Trophoblast cell (in vitro differentiated cells and primary cell): ENCODE results near the gene ZSCAN32.
A peak's percentile ranks its signal among the peaks of the same experiment; 100 is the strongest.

Experiments
- DNase-seq, 2 donors: peaks; one replicate each; pipeline ENCODE4 v3.0.0-alpha.2; 2016
- H2AFZ ChIP-seq: 2 replicates; pipeline ENCODE4 v1.6.1; 2013; ENCODE audit warnings: low read length, moderate library complexity, mild to moderate bottlenecking; ENCODE audit not compliant: insufficient read depth, poor library complexity
- H2AK5ac ChIP-seq: 2 replicates; pipeline ENCODE4 v1.6.1; 2013; ENCODE audit warnings: mild to moderate bottlenecking, low read length
- H2BK120ac ChIP-seq: 2 replicates; pipeline ENCODE4 v1.6.1; 2013; ENCODE audit warnings: low read length, mild to moderate bottlenecking, moderate library complexity; ENCODE audit not compliant: insufficient read depth, poor library complexity
- H2BK12ac ChIP-seq: 2 replicates; pipeline ENCODE4 v1.6.1; 2013; ENCODE audit warnings: mild to moderate bottlenecking, low read length, moderate library complexity
- H2BK5ac ChIP-seq: 2 replicates; pipeline ENCODE4 v1.6.1; 2013; ENCODE audit warnings: low read length, low read depth, moderate library complexity, mild to moderate bottlenecking; ENCODE audit not compliant: poor library complexity
- H3K14ac ChIP-seq: 2 replicates; pipeline ENCODE4 v1.6.1; 2013; ENCODE audit warnings: mild to moderate bottlenecking, low read length
- H3K18ac ChIP-seq: 2 replicates; pipeline ENCODE4 v1.6.1; 2013; ENCODE audit warnings: mild to moderate bottlenecking, low read length
- H3K23ac ChIP-seq: 2 replicates; pipeline ENCODE4 v1.6.1; 2013; ENCODE audit warnings: low read length
- H3K27ac ChIP-seq: 2 replicates; pipeline ENCODE4 v1.5.1; 2013; ENCODE audit warnings: low read depth, mild to moderate bottlenecking, inconsistent platforms, low read length, moderate library complexity
- H3K27me3 ChIP-seq: 2 replicates; pipeline ENCODE4 v1.6.1; 2013; ENCODE audit warnings: inconsistent platforms, mild to moderate bottlenecking, low read length, moderate library complexity; ENCODE audit not compliant: insufficient read depth
- H3K36me3 ChIP-seq, 2 experiments: 1 replicate in 1 of 2; 2 replicates in 1 of 2; pipeline ENCODE4 v1.6.1; 2013; ENCODE audit warnings: low read length in 2 of 2, mild to moderate bottlenecking in 2 of 2, moderate library complexity in 1 of 2; ENCODE audit not compliant: insufficient read depth in 2 of 2, control insufficient read depth in 1 of 2
- H3K4ac ChIP-seq: 2 replicates; pipeline ENCODE4 v1.6.1; 2013; ENCODE audit warnings: low read depth, mild to moderate bottlenecking, low read length, moderate library complexity
- H3K4me1 ChIP-seq, 2 experiments: 1 replicate in 1 of 2; 2 replicates in 1 of 2; pipeline ENCODE4 v1.6.1; 2013; ENCODE audit warnings: low read length in 2 of 2, mild to moderate bottlenecking in 2 of 2, moderate library complexity in 1 of 2; ENCODE audit not compliant: insufficient read depth in 2 of 2, control insufficient read depth in 1 of 2
- H3K4me2 ChIP-seq: 2 replicates; pipeline ENCODE4 v1.6.1; 2013; ENCODE audit warnings: inconsistent platforms, mild to moderate bottlenecking, low read length, moderate library complexity
- H3K4me3 ChIP-seq: 2 replicates; pipeline ENCODE4 v1.5.1; 2013; ENCODE audit warnings: mild to moderate bottlenecking, low read depth, low read length, inconsistent platforms
- H3K79me1 ChIP-seq: one replicate; pipeline ENCODE4 v1.6.1; 2013; ENCODE audit warnings: low read length
- H3K79me2 ChIP-seq: 2 replicates; pipeline ENCODE4 v1.6.1; 2013; ENCODE audit warnings: low read length, mild to moderate bottlenecking; ENCODE audit not compliant: control insufficient read depth, insufficient read depth, poor library complexity
- H3K9ac ChIP-seq: 2 replicates; pipeline ENCODE4 v1.6.1; 2013; ENCODE audit warnings: mild to moderate bottlenecking, low read length
- H3K9me3 ChIP-seq: 2 replicates; pipeline ENCODE4 v1.6.1; 2013; ENCODE audit warnings: low read depth, mild to moderate bottlenecking, control low read depth, inconsistent platforms, low read length; ENCODE audit not compliant: insufficient read depth
- H4K12ac ChIP-seq: 2 replicates; pipeline ENCODE4 v1.6.1; 2013; ENCODE audit warnings: low read depth, mild to moderate bottlenecking, low read length, moderate library complexity
- H4K8ac ChIP-seq: 2 replicates; pipeline ENCODE4 v1.6.1; 2013; ENCODE audit warnings: low read depth, mild to moderate bottlenecking, low read length, moderate library complexity
- H4K91ac ChIP-seq: one replicate; pipeline ENCODE4 v1.6.1; 2013; ENCODE audit warnings: low read depth, mild to moderate bottlenecking, low read length, moderate library complexity
- WGBS: extraction: QIAGEN DNeasy Blood & Tissue Kit; methylation state at CpG from one replicate; pipeline ENCODE4 v1.1.7; 2013; ENCODE audit warnings: missing lambda C conversion rate; ENCODE audit not compliant: insufficient read length, insufficient coverage; ENCODE audit errors: extremely low coverage; 5-methylcytosine and 5-hydroxymethylcytosine counted together

Gene ZSCAN32

GRCh38 chr16:3347586-3347985 is 53.2 kb downstream of the ZSCAN32 start:
- Histone ChIP-seq H4K12ac (no peak overlapping the region), H3K36me3 (no peaks in the 10 kb centered on the region), H2BK5ac (no peak overlapping the region), H3K9ac (no peak overlapping the region), H3K79me1 (no peaks in the 10 kb centered on the region), H3K14ac (no peak overlapping the region), H3K4me1 (no peaks in the 10 kb centered on the region), H2AFZ (no peak overlapping the region), H3K9me3 (peaks cover 5% of the 10 kb centered on the region), H4K91ac (no peak overlapping the region), H3K23ac (no peak overlapping the region), H3K18ac (no peak overlapping the region), H2BK120ac (no peak overlapping the region), H3K27ac (no peak overlapping the region), H3K4me3 (peak overlapping the region; percentile 58), H3K79me2 (no peaks in the 10 kb centered on the region), H3K4ac (no peak overlapping the region), H2BK12ac (no peak overlapping the region), H4K8ac (no peak overlapping the region), H2AK5ac (no peak overlapping the region), H3K27me3 (no peaks in the 10 kb centered on the region), H3K4me2 (no peak overlapping the region)
- no CpG with 5 or more reads among the region's 10 CpGs for WGBS
- DNase-seq, result no peak

GRCh38 chr16:3346041-3346440 is 54.8 kb downstream of the ZSCAN32 start:
- no peak overlapping the region for H3K14ac ChIP-seq
- H3K23ac ChIP-seq, result no peak overlapping the region
- no peaks in the 10 kb centered on the region for H3K36me3 ChIP-seq
- H3K4me1 ChIP-seq, result no peaks in the 10 kb centered on the region
- no peak overlapping the region for H3K18ac ChIP-seq
- H3K27me3 ChIP-seq, result no peaks in the 10 kb centered on the region
- H4K91ac ChIP-seq, result no peak overlapping the region
- no peak overlapping the region for H4K12ac ChIP-seq
- DNase-seq, result no peak
- no peaks in the 10 kb centered on the region for H3K79me1 ChIP-seq
- H3K27ac ChIP-seq, result no peak overlapping the region
- H4K8ac ChIP-seq, result no peak overlapping the region
- no peak overlapping the region for H2BK12ac ChIP-seq
- no peak overlapping the region for H2AK5ac ChIP-seq
- no peak overlapping the region for H2BK5ac ChIP-seq
- H2BK120ac ChIP-seq, result no peak overlapping the region
- no peak overlapping the region for H3K9ac ChIP-seq
- no peak overlapping the region for H3K4me2 ChIP-seq
- H3K79me2 ChIP-seq, result no peaks in the 10 kb centered on the region
- no CpG with 5 or more reads among the region's 2 CpGs for WGBS
- peaks cover 5% of the 10 kb centered on the region for H3K9me3 ChIP-seq
- no peak overlapping the region for H3K4ac ChIP-seq
- H2AFZ ChIP-seq, result no peak overlapping the region
- H3K4me3 ChIP-seq, result no peak overlapping the region
